Chondrocyte (in vitro differentiated cells): ENCODE results near the gene RFX1. TPM values are rescaled to one million over a fixed set of nuclear protein-coding genes. Genes with fewer than 3 reads are reported as not detected.

Source experiments
- DNase-seq: peaks from one replicate; pipeline ENCODE4 v3.0.0; 2021; ENCODE audit warnings: mixed read lengths, low spot score
- H3K27ac Mint-ChIP-seq: one replicate; pipeline ENCODE4 v1.8.0; 2021; ENCODE audit warnings: mild to moderate bottlenecking, moderate library complexity, mixed read lengths; ENCODE audit not compliant: unreplicated experiment
- H3K27me3 Mint-ChIP-seq: 2 replicates; pipeline ENCODE4 v1.8.0; 2021; ENCODE audit warnings: low read depth, mixed read lengths
- H3K36me3 Mint-ChIP-seq: 2 replicates; pipeline ENCODE4 v1.8.0; 2021; ENCODE audit warnings: low read depth, mixed read lengths
- H3K4me1 Mint-ChIP-seq: 2 replicates; pipeline ENCODE4 v1.8.0; 2021; ENCODE audit warnings: low read depth, mild to moderate bottlenecking, mixed read lengths
- H3K4me3 Mint-ChIP-seq: one replicate; pipeline ENCODE4 v1.8.0; 2021; ENCODE audit warnings: mild to moderate bottlenecking, moderate library complexity, mixed read lengths; ENCODE audit not compliant: unreplicated experiment
- H3K9me3 Mint-ChIP-seq: 2 replicates; pipeline ENCODE4 v1.8.0; 2021; ENCODE audit warnings: low read depth, mixed read lengths
- CTCF ChIP-seq: fragments of 200-600 bp; sonication (generic); IDR thresholded peaks from 2 replicates; pipeline ENCODE4 v1.5.0; 2021; ENCODE audit warnings: antibody characterized with exemption, mild to moderate bottlenecking, moderate library complexity
- total RNA-seq: library from RNA; stranded (reverse); gene quantifications from 3 replicates; pipeline ENCODE4 v1.2.1, GENCODE V29; 2021

Gene RFX1
- total RNA-seq, 1 donor from 2014 or later: 9.4 TPM

GRCh38 chr19:13965377-13965896 is 40.7 kb downstream of the RFX1 start:
- Mint-ChIP-seq H3K4me1 (peaks cover 2% of the 10 kb centered on the region), H3K36me3 (peaks cover 19% of the 10 kb centered on the region), H3K27ac (no peak overlapping the region), H3K9me3 (no peaks in the 10 kb centered on the region), H3K27me3 (no peaks in the 10 kb centered on the region), H3K4me3 (no peak overlapping the region)
- no peak for TF ChIP-seq CTCF
- no peak for DNase-seq

GRCh38 chr19:13964776-13965175 is 41.3 kb downstream of the RFX1 start:
- H3K4me3 Mint-ChIP-seq: no peak overlapping the region
- H3K27ac Mint-ChIP-seq: no peak overlapping the region
- no peak for TF ChIP-seq CTCF
- no peak for DNase-seq
- peaks cover 19% of the 10 kb centered on the region for H3K36me3 Mint-ChIP-seq
- no peaks in the 10 kb centered on the region for H3K9me3 Mint-ChIP-seq
- H3K4me1 Mint-ChIP-seq: peaks cover 2% of the 10 kb centered on the region
- no peaks in the 10 kb centered on the region for H3K27me3 Mint-ChIP-seq

GRCh38 chr19:13963603-13964105 is 42.5 kb downstream of the RFX1 start:
- H3K4me3 Mint-ChIP-seq: no peak overlapping the region
- H3K4me1 Mint-ChIP-seq: peaks cover 2% of the 10 kb centered on the region
- H3K27ac Mint-ChIP-seq: no peak overlapping the region
- H3K27me3 Mint-ChIP-seq: no peaks in the 10 kb centered on the region
- no peak for DNase-seq
- H3K36me3 Mint-ChIP-seq: peaks cover 9% of the 10 kb centered on the region
- H3K9me3 Mint-ChIP-seq: no peaks in the 10 kb centered on the region
- TF ChIP-seq CTCF: no peak

- no peak for TF ChIP-seq CTCF
- no peak overlapping the region for H3K27ac Mint-ChIP-seq
- no peak overlapping the region for H3K4me3 Mint-ChIP-seq
- peaks cover 12% of the 10 kb centered on the region for H3K36me3 Mint-ChIP-seq
- DNase-seq: peak; percentile 93
- H3K9me3 Mint-ChIP-seq: no peaks in the 10 kb centered on the region
- no peaks in the 10 kb centered on the region for H3K27me3 Mint-ChIP-seq
- H3K4me1 Mint-ChIP-seq: peaks cover 2% of the 10 kb centered on the region
These were observed 43.2 kb downstream of the RFX1 start for GRCh38 chr19:13962699-13963602.

- Mint-ChIP-seq H3K4me1 (peaks cover 2% of the 10 kb centered on the region), H3K27ac (no peak overlapping the region), H3K4me3 (no peak overlapping the region), H3K36me3 (peaks cover 12% of the 10 kb centered on the region), H3K9me3 (no peaks in the 10 kb centered on the region), H3K27me3 (no peaks in the 10 kb centered on the region)
- DNase-seq: no peak
- TF ChIP-seq CTCF: no peak
These were observed 44.1 kb downstream of the RFX1 start for GRCh38 chr19:13961826-13962698.
